GM21825 (cell line): ENCODE results near the gene CTXN1.
A peak's percentile ranks its signal among the peaks of the same experiment; 100 is the strongest.
"Not testable (repeated sequence)": the region's sequence is repeated elsewhere in the genome, so short reads cannot be mapped to it uniquely, and the experiment has no call there.

Experiments used
- ATAC-seq: cut with Tn5 transposase; IDR thresholded peaks from one replicate; pipeline ENCODE4 v1.9.1; 2021; ENCODE audit warnings: mild to moderate bottlenecking, moderate library complexity; ENCODE audit not compliant: unreplicated experiment

CTXN1 gene

GRCh38 chr19:7947939-7948338 is 22.0 kb upstream of the CTXN1 start:
- ATAC-seq = no peak

- peak; percentile 34 for ATAC-seq
Measured at GRCh38 chr19:7944177-7944761, 18.3 kb upstream of the CTXN1 start.

DNA sequence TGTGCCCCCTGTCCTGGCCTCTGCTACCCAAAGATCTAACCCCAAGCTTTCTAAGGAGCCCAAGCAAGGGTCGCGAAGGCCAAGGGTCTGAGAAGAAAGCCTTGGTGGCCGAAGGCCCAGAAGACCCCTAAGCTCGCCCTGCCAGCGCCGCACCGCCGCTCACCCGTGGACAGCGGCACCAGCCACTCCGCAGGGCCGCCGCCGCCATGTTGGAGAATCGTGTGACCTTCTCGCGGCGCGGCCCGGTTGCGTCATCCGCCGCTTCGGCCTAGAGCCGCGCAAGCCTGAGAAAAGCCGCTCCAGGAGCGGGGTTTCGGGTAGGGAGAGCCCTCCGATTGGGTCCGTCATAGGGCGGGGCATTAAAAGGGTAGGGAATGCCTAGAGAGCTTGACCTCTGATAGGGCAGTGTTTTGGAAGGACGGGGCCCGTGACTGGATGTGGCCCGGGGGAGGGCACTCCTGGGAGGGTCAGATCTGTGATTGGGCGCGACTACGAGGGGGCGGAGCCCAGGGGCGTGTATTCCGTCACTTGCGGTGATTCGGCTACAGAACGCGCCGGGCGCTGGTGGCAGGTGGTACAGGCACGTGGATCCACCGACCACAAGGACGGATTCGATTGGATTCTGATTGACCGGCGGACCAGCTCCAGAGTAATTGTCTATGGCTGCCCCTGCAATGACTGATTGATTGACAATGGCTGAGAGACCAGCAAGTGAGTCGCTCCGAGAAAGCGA is 17.7 kb upstream of the CTXN1 start, which contains the start of gene TIMM44:
TSS of gene TIMM44 (minus strand) at position 223 of the 733 bp plus-strand sequence. CDS start at position 208, 15 bp downstream.
- peak; percentile 88 for ATAC-seq

- no peak for ATAC-seq
Measured at GRCh38 chr19:7942981-7943443, 17.1 kb upstream of the CTXN1 start.

DNA sequence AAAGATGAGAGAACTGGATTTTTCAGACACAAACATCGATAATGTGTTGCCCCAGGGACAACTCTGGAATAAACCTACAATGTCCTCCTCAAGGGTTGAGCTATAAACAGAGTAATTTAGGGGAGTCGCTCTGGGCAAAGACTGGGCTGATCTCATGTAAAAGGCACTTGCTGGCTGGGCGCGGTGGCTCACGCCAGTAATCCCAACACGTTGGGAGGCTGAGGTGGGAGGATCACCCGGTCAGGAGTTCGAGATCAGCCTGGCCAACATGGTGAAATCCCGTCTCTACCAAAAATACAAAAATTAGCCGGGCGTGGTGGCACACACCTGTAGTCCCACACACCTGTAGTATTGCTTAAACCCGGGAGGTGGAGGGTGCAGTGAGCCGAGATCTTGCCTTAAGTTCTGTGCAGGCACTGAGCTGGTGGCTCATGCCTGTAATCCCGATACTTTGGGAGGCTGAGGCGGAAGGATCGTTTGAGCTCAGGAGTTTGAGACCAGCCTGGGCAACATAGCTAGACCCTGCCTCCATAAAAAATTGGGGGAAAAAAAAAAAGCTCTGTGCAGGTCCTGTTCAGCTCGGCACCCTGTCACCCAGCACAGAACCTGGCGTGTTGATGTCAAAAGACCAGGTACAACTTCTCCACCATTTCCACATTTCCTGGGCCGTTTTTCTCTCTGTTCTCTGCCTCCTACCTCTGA is 16.1 kb upstream of the CTXN1 start:
- no peak for ATAC-seq

- no peak for ATAC-seq
Measured at GRCh38 chr19:7940841-7941240, 14.9 kb upstream of the CTXN1 start.

DNA sequence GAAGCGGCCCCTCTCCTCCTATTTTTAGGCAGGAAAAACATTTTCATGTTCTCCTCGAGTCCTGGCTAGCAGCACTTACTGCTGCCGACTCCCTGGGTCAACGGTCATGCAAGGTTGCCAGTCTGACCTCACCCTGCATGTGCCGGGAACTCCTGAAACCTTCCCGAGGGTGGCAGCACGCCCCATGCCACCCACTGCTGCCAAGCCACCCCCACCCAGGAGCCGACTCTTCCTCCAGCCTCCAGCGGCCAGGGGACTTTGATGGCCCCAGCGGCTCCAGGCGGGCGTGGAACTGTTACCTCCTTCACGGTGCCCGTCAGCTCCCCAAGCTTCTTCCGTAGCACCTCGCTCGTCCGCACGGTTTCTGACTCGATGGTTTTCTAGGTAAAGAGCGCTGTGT is 8.8 kb upstream of the CTXN1 start:
- ATAC-seq = no peak

- no peak for ATAC-seq
Measured at GRCh38 chr19:7933828-7934725, 8.1 kb upstream of the CTXN1 start.

DNA sequence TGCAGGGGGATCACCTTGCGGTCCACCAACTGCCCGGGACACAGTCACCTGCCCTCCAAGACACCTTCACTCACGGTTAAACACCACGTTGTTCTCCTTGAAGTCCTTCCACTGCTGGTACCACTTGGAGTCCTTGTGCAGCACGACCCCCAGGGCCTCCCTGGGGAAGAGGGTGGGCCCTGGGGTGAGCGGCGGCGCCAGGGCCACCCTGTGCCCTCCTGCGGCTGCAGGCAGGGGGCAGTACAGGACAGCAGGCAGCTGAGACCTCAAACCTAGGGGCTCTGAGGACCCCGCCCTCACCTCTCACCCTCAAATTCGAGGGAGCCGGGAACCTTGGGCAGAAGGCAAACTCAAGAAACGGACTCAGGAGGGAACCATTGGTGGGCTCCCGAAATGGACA is 7.5 kb upstream of the CTXN1 start:
- no peak for ATAC-seq

DNA sequence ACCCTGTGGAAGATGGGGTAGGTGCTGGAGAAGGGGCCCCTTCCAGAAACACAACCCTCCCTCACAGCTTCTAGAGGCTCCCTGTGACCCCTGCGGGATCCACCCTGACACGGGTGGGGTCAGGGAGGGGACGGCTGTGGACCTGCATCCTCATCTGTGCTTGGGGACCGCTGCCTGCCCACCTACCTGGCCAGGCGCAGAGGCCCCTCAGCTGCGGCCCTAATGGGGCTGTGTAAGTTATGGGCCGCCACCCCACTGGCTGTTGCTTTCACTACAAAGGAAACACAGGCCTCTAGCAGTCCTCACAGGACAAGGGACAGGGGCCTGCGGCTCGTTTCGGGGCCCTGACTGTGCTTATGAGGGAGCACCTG is 7.0 kb upstream of the CTXN1 start:
- ATAC-seq = no peak

DNA sequence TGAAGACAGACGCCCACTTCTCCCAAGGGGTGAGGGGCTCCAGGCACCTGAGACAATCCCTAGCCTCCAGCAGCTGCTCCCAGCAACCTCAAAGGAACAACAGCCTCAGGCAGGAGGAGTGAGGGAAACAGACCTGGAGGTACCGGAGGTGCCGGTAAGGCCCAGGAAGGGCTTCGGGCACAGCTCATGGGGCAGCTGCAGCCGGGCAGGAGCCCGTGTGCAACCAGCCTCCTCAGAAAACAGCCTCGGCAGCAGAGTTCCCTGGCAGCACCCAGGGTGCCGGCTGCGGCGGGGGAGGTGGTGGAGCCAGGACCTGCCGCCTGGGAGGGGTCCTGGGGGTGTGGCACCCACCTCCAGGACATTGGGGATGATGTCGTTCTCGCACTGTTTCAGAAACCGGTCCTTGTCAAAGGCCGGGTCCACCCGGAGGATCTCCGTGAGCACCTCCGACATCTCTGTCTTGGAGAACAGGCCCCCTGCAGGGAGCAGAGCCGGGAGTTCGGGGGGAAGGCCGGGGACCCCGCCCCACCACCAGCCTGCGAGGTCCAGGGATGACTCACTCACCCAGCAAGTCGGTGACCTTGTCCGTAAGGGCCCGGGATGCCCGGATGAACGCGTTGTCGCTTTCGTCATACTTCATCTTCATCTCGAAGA is 6.5 kb upstream of the CTXN1 start:
- ATAC-seq = no peak

DNA sequence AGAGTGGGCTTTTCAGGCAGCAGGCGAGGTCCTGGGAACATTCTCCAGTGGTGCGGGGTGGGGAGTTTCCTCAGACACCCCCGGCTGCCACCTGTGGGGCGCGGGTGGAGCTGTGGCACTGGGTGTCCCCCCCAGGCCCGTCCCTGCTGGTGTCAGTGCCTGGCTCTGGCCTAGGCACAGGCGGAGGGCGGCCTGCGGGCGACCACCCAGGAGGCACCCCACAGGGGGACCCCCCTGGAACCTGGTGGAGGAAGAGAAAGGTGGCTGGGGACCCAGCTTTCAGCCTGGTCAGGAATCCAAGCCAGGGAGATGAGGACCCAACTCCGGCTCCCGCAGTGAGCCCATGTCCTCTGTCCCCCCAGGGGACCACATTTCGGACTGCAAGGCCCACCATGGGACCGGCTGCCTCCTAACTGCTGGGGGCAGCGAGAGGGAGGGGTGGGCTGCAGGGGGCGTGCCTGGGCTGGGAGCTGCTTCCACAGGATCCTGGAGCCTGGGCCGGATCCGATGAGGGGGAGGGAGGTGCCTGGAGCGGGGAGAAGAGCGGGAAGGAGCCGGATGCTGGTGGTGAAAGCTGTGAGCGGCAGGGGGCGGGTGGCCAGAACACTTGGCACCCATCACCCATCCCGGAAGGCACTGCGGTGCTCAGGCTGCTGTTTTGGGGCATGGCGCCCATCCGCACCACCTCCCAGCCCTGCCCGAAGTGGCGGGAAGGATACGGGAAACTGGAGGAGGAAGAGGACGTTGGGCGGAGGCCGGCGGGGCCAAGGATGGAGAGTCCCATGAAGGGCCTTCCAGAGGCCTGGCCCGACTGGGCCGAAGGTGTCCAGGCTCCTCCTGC is 5.5 kb upstream of the CTXN1 start:
- no peak for ATAC-seq

DNA sequence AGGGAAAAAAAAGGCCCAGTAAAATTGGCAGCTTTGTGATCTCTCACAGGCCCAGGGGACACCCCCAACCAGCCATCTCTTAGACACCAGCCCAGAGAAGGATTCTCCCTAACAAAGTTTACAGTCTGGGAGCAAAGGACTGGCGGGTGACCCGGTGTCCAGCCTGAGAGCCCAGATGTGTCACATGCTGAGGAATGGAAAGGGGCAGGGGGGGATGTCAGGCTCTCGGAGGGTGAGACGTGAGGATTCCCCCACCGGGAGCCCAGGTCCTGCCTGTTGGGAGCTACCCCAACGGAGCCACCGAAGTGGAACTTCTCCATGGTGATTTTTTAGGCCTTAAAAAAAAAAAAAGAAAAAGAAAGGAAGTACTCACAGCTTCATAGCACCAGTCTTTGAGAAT is 4.8 kb upstream of the CTXN1 start:
- ATAC-seq = no peak

DNA sequence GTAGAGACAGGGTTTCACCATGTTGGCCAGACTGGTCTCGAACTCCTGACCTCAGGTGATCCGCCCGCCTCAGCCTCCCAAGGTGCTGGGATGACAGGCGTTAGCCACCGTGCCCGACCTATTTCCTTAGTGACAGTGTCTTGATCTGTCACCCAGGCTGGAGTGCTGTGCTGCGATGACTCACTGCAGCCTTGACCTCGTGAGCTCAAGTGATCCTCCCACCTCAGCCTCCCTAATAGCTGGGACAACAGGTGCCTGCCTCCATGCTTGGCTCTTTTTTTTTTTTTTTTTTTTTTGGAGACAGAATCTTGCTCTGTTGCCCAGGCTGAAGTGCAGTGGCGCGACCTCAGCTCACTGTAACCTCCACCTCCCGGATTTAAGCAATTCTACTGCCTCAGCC is 4.1 kb upstream of the CTXN1 start:
- ATAC-seq = not testable (repeated sequence)

DNA sequence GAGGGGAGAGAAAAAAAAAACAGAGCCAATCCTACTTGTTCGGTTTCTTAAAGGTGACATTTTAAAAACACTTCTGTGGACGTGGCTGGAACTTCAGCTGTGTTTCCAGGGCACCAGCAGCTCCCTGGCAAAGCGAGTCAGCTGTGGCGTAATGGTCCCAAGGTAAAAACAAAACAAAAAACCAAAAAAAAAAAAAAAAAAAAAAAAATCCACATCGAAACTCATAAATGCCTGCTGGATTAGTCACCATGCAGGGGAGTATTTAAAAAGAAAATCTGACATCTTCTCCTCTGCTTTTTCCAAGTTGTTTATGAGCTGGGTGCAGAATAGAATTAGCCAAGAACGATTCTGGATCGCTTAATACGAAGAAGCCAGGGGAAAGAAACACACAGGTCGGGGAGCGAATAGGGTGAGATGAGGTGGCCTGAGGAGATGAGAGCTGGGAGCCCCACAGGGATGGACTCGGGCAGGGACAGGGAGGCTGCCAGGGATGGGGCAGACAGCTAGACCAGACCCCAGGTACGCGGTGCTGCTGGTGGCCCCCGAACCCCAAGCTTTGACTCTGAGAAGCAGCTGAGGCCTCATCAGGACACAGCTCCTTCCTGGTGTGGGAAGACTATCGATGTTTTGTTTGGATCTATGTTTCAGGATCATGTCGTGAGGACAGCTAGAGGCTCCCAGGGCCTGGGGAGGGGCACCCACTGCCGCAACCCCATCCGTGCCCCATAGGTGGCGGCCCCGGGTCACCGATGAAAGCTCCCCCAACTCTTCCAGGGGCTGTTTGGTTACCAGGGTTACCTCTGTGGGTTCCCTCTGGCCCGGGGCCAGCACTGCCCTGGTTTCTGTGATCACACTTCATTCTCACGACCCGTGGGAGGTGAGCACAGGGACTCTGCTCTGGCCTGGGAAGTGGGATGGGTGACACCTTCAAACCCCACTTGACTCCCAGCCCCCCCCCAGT is 3.1 kb upstream of the CTXN1 start:
- ATAC-seq = no peak

GRCh38 chr19:7928334-7928706 is 2.4 kb upstream of the CTXN1 start:
- no peak for ATAC-seq

DNA sequence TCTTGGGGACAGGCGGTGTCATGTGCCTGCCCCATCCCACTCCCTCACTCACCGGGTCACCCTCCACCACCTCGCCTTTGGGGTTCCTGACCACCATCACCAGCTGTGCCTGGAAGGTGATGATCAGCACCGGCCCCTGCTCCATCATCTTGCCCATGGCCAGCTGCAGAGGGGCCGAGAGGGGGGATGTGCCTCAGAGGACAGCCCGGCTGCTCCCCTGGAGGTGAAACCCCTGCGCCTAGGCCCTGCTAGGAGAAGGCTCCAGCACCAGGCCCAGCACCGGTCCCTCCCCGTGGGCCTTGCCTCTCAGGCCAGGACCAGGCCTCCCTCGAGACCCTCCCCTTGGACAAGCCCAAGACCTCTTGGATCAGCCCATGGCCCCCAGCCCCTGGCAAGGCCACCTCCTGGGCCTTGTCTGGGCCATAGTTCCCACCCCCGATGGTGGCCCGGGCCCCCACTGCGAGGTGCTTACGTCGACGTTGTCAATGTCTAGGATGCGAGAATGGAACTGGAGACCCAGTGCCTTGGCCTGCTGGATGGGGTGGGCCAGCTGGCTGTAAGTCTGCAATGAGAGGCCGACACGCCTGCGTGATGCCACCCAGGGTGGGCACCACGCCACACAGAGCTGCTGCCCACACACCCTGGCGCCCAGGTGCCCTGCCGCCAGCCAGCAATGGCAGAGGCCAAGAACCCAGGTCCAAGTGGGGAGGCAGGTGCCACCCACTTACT is 1.8 kb upstream of the CTXN1 start:
- no peak for ATAC-seq
